GM12878 (cell line): ENCODE measurements around the gene CCR7. TPM values are rescaled to one million over a fixed set of nuclear protein-coding genes. Genes with fewer than 3 reads are reported as not detected.

Experiments
- HDAC6 ChIP-seq: fragments of 200-600 bp; sonication (generic); IDR thresholded peaks from one replicate; pipeline ENCODE4 v1.8.0; 2017; ENCODE audit warnings: antibody characterized with exemption; ENCODE audit not compliant: unreplicated experiment
- MLLT1 ChIP-seq: fragments of 450-650 bp; IDR thresholded peaks from 2 replicates; pipeline ENCODE4 v1.6.1; 2016; ENCODE audit warnings: mild to moderate bottlenecking
- MXI1 ChIP-seq: fragments of 150-350 bp; IDR thresholded peaks from 2 replicates; pipeline ENCODE4 v1.6.1; 2011; ENCODE audit warnings: low read depth, mild to moderate bottlenecking, inconsistent platforms, low read length, improper control_type of control experiment
- PBX3 ChIP-seq: IDR thresholded peaks from 2 replicates; pipeline ENCODE4 v1.6.1; 2011; ENCODE audit warnings: mild to moderate bottlenecking, low read depth, low read length, moderate library complexity; ENCODE audit not compliant: insufficient replicate concordance
- POU2F2 ChIP-seq: IDR thresholded peaks from 3 replicates; pipeline ENCODE4 v1.6.1; 2011; ENCODE audit warnings: low read depth, mild to moderate bottlenecking, low read length, borderline replicate concordance
- SIX5 ChIP-seq: IDR thresholded peaks from 2 replicates; pipeline ENCODE4 v1.6.1; 2011; ENCODE audit warnings: mild to moderate bottlenecking, low read depth, low read length, moderate library complexity; ENCODE audit not compliant: severe bottlenecking
- SREBF2 ChIP-seq: IDR thresholded peaks from 2 replicates; pipeline ENCODE4 v1.6.1; 2012; ENCODE audit warnings: mild to moderate bottlenecking, low read length
- TCF7 ChIP-seq: IDR thresholded peaks from 2 replicates; pipeline ENCODE4 v1.6.1; 2014; ENCODE audit warnings: antibody characterized with exemption, borderline replicate concordance
- ZBED1 ChIP-seq: IDR thresholded peaks from 2 replicates; pipeline ENCODE4 v1.6.1; 2016; ENCODE audit warnings: borderline replicate concordance
- polyA plus RNA-seq, 11 experiments: library from polyadenylated mRNA; depleted of rRNA in 4 of 11; unstranded in 6 of 11; stranded (reverse) in 5 of 11; fragments of >200 nt; fragmentation: Nextera tagmentation in 4 of 11; fragmentation: Illumina TruSeq in 1 of 11; extraction: Ambion mirVana in 4 of 11; extraction: Trizol in 1 of 11; gene quantifications; 1 replicate in 1 of 11; 2 replicates in 10 of 11; pipeline versions ENCODE4 v1.2.1 to v1.2.3, GENCODE V29; 2011 to 2016; ENCODE audit warnings: inconsistent platforms in 2 of 11, missing spikeins in 2 of 11, low read depth in 1 of 11
- total RNA-seq, 4 experiments: library from RNA; depleted of rRNA in 3 of 4; stranded (reverse); fragments of >200 nt in 3 of 4; fragmentation: Illumina TruSeq in 1 of 4; extraction: Trizol in 1 of 4; gene quantifications; 2 replicates each; pipeline versions ENCODE4 v1.2.1 to v1.2.3, GENCODE V29; 2013 to 2021

CCR7 gene
- total and polyA plus RNA-seq, 10 of the 15 experiments (the other 5 are each of a cell fraction or from before 2014, with no cell fraction given): 131 to 1,171 (median 260) TPM

GRCh38 chr17:40602445-40603443 is 37.5 kb upstream of the CCR7 start (continued):
- TF ChIP-seq SREBF2: no peak
- peak; percentile 62; the same call in 1 of the 2 replicates for TF ChIP-seq TCF7
- peak; percentile 97 for TF ChIP-seq ZBED1
- TF ChIP-seq HDAC6: no peak
- TF ChIP-seq SIX5: no peak
- peak; percentile 94 for TF ChIP-seq POU2F2
- peak; percentile 93; the same call in 1 of the 2 replicates for TF ChIP-seq MLLT1
- peak; percentile 44 for TF ChIP-seq PBX3
- peak; percentile 60; the same call in 1 of the 2 replicates for TF ChIP-seq MXI1
